ENCODE results near the gene KHDC4. TPM values are rescaled to one million over a fixed set of nuclear protein-coding genes. Genes with fewer than 3 reads are reported as not detected.
A peak's percentile ranks its signal among the peaks of the same experiment; 100 is the strongest.

Gene KHDC4
- total and polyA plus RNA-seq, 2 experiments from 2014 or later, result 47.1 to 57.7 TPM

- H3K9me3 Mint-ChIP-seq, result no peaks in the 10 kb centered on the region
- H3K4me1 ChIP-seq (ENCODE audit: insufficient read depth), result peaks cover 16% of the 10 kb centered on the region
- H3K36me3 Mint-ChIP-seq (ENCODE audit: low read depth), result peaks cover 22% of the 10 kb centered on the region
- ATAC-seq (no peak), DNase-seq (ENCODE audit: low spot score) (no peak)
- peaks cover 13% of the 10 kb centered on the region for H3F3A ChIP-seq (replicated peaks; ENCODE audit: low read depth)
- H4K20me1 ChIP-seq (replicated peaks; ENCODE audit: insufficient read depth), result peaks cover 46% of the 10 kb centered on the region
- H3K27ac ChIP-seq (ENCODE audit: low read depth), result peak overlapping the region; percentile 61; the same call in 1 of the 2 replicates
- peaks cover 59% of the 10 kb centered on the region for H3K79me2 ChIP-seq (replicated peaks; ENCODE audit: insufficient read depth)
- H3K4me2 ChIP-seq, result peak overlapping the region; percentile 94
- H3K27ac Mint-ChIP-seq, result no peak overlapping the region
- H3K36me3 ChIP-seq (ENCODE audit: insufficient read depth), result peaks cover 55% of the 10 kb centered on the region
- H2AFZ ChIP-seq, result no peak overlapping the region
- peak overlapping the region; percentile 51; the same call in 2 of the 3 replicates for H3K4me3 Mint-ChIP-seq
- peak overlapping the region; percentile 81 for H3K4me3 ChIP-seq
- H3K4me1 Mint-ChIP-seq, result peaks cover 7% of the 10 kb centered on the region; the same call in 2 of the 3 replicates
- no peak for TF ChIP-seq CTCF (conservative IDR thresholded peaks at IDR 0.05; ENCODE audit: low read depth in 2 of 2)
- no peak for TF ChIP-seq REST (IDR thresholded peaks at IDR 0.05; ENCODE audit: unreplicated experiment)
- no peak for TF ChIP-seq ZNF114 (CRISPR knock-in tag; IDR thresholded peaks at IDR 0.05)
- no peak for TF ChIP-seq ETS1 (IDR thresholded peaks at IDR 0.05)
- no peak for TF ChIP-seq ZNF331 (CRISPR knock-in tag; IDR thresholded peaks at IDR 0.05; ENCODE audit: low read depth)
- no peak for TF ChIP-seq EZH2phosphoT487 (IDR thresholded peaks at IDR 0.05; ENCODE audit: unreplicated experiment)
- no peak for TF ChIP-seq JUNB (IDR thresholded peaks at IDR 0.05; ENCODE audit: unreplicated experiment)
- no peak for TF ChIP-seq CREB1 (CRISPR knock-in tag; IDR thresholded peaks at IDR 0.05; ENCODE audit: low read depth)
- TF ChIP-seq EZH2 (IDR thresholded peaks at IDR 0.05; ENCODE audit: low read depth, unreplicated experiment), result no peak
- TF ChIP-seq STAT1 (IDR thresholded peaks at IDR 0.05; ENCODE audit: unreplicated experiment), result no peak
- TF ChIP-seq POLR2AphosphoS5 (IDR thresholded peaks at IDR 0.05; ENCODE audit: low read depth), result no peak
- H3K9me2 ChIP-seq (ENCODE audit: insufficient read depth), result no peaks in the 10 kb centered on the region
- H3K27me3 Mint-ChIP-seq (ENCODE audit: insufficient read depth, low read depth, poor library complexity), result peaks cover 6% of the 10 kb centered on the region
- H3K27me3 ChIP-seq (ENCODE audit: insufficient read depth), result no peaks in the 10 kb centered on the region
These were observed 1.7 kb downstream of the KHDC4 start for GRCh38 chr1:155932487-155932886.

Measured in GM23338 (cell line).